ENCODE results near the gene GPR180.

Gene GPR180

GRCh38 chr13:94601446-94602431 lies at the start of gene GPR180:
Gene GPR180 (plus strand): TSS chr13:94601857. CDS start chr13:94601928, 71 bp downstream.
- peak; percentile 56 for DNase-seq (ENCODE audit: low read depth)

GRCh38 chr13:94552095-94552494 lies 49.6 kb upstream of the GPR180 start:
- no peak for DNase-seq (ENCODE audit: low read depth)

GRCh38 chr13:94553766-94554165 lies 47.9 kb upstream of the GPR180 start:
- no peak for DNase-seq (ENCODE audit: low read depth)

- DNase-seq (ENCODE audit: low read depth), result no peak
These were observed 45.6 kb upstream of the GPR180 start for GRCh38 chr13:94556041-94556440.

GRCh38 chr13:94556621-94557020 lies 45.0 kb upstream of the GPR180 start:
- no peak for DNase-seq (ENCODE audit: low read depth)

- DNase-seq (ENCODE audit: low read depth), result no peak
These were observed 43.9 kb upstream of the GPR180 start for GRCh38 chr13:94557684-94558235.

- DNase-seq (ENCODE audit: low read depth), result no peak
These were observed 42.9 kb upstream of the GPR180 start for GRCh38 chr13:94558716-94559115.

GRCh38 chr13:94559222-94559795 lies 42.3 kb upstream of the GPR180 start:
- DNase-seq (ENCODE audit: low read depth), result no peak

- no peak for DNase-seq (ENCODE audit: low read depth)
These were observed 41.5 kb upstream of the GPR180 start for GRCh38 chr13:94560116-94560515.

- no peak for DNase-seq (ENCODE audit: low read depth)
These were observed 40.5 kb upstream of the GPR180 start for GRCh38 chr13:94561126-94561525.

- DNase-seq (ENCODE audit: low read depth), result no peak
These were observed 34.1 kb upstream of the GPR180 start for GRCh38 chr13:94567581-94567980.

- no peak for DNase-seq (ENCODE audit: low read depth)
These were observed 33.2 kb upstream of the GPR180 start for GRCh38 chr13:94568443-94568842.

GRCh38 chr13:94569615-94570014 lies 32.0 kb upstream of the GPR180 start:
- no peak for DNase-seq (ENCODE audit: low read depth)

- no peak for DNase-seq (ENCODE audit: low read depth)
These were observed 22.6 kb upstream of the GPR180 start for GRCh38 chr13:94579063-94579462.

GRCh38 chr13:94583926-94584325 lies 17.7 kb upstream of the GPR180 start:
- no peak for DNase-seq (ENCODE audit: low read depth)

GRCh38 chr13:94585543-94586101 lies 16.0 kb upstream of the GPR180 start:
- DNase-seq (ENCODE audit: low read depth), result no peak

- no peak for DNase-seq (ENCODE audit: low read depth)
These were observed 15.3 kb upstream of the GPR180 start for GRCh38 chr13:94586371-94586770.

- DNase-seq (ENCODE audit: low read depth), result no peak
These were observed 13.1 kb upstream of the GPR180 start for GRCh38 chr13:94588541-94588940.

- DNase-seq (ENCODE audit: low read depth), result no peak
These were observed 10.9 kb upstream of the GPR180 start for GRCh38 chr13:94590744-94591143.

- no peak for DNase-seq (ENCODE audit: low read depth)
These were observed 6.4 kb upstream of the GPR180 start for GRCh38 chr13:94595001-94595949.

- DNase-seq (ENCODE audit: low read depth), result peak; percentile 68
These were observed 5.6 kb upstream of the GPR180 start, which contains the start of gene TGDS for GRCh38 chr13:94595950-94596574. Gene TGDS (minus strand): TSS chr13:94596152. CDS start chr13:94596136, 16 bp downstream.
